ENCODE measurements around the gene SMNDC1.

- no peak for TF ChIP-seq CTCF (IDR thresholded peaks at IDR 0.05)
- TF ChIP-seq POLR2AphosphoS5 (IDR thresholded peaks at IDR 0.05), result no peak
- TF ChIP-seq POLR2A (IDR thresholded peaks at IDR 0.05), result no peak
These were observed 37.4 kb downstream of the SMNDC1 start for GRCh38 chr10:110267276-110267675.
